ENCODE results near the gene RAPGEF5. TPM values are rescaled to one million over a fixed set of nuclear protein-coding genes. Genes with fewer than 3 reads are reported as not detected.
A peak's percentile ranks its signal among the peaks of the same experiment; 100 is the strongest.

Gene RAPGEF5
- total and polyA plus RNA-seq, 2 donors (not counting 3 experiments of a cell fraction or from before 2014, with no cell fraction given), result 10.0 to 43.2 TPM

- Histone ChIP-seq H3K9me1 (replicated peaks; ENCODE audit: control insufficient read depth, extremely low read depth, insufficient read depth, low read length) (no peaks in the 10 kb centered on the region), H3K36me3 (ENCODE audit: control insufficient read depth in 2 of 2, extremely low read depth in 1 of 2, insufficient read depth in 2 of 2, low read length in 2 of 2) (no peaks in the 10 kb centered on the region), H2AFZ (ENCODE audit: low read depth, low read length) (no peak overlapping the region), H3K9me3 (replicated peaks; ENCODE audit: control insufficient read depth, insufficient read depth, low read length) (no peaks in the 10 kb centered on the region), H3K4me2 (ENCODE audit: insufficient read depth, low read length) (peak overlapping the region; percentile 99), H3K79me2 (ENCODE audit: control insufficient read depth, insufficient read depth, low read length) (peaks cover 22% of the 10 kb centered on the region), H3K4me3 (replicated peaks in 1 of 3; ENCODE audit: insufficient read depth in 1 of 3, low read depth in 1 of 3, low read length in 3 of 3) (peak overlapping the region; percentile 41 to 85 (median 73)), H4K20me1 (replicated peaks; ENCODE audit: control insufficient read depth, extremely low read depth, insufficient read depth, low read length) (no peaks in the 10 kb centered on the region), H3K27ac (ENCODE audit: insufficient read depth, low read depth, low read length) (peak overlapping the region; percentile 98), H3K27me3 (ENCODE audit: control insufficient read depth in 2 of 2, insufficient read depth in 2 of 2, low read length in 2 of 2) (no peaks in the 10 kb centered on the region), H3K4me1 (ENCODE audit: control insufficient read depth, extremely low read depth, insufficient read depth, low read length) (peaks cover 51% of the 10 kb centered on the region), H3K9ac (replicated peaks; ENCODE audit: extremely low read depth, insufficient read depth, low read length) (peak overlapping the region; percentile 96)
- CTCF ChIA-PET, result interaction anchor here (0.7 to 1.5 kb wide), 7 partner anchors 10 to 276 kb away, joined by 3 to 7 read pairs (median 3); no protein-coding TSS in a partner anchor
- TSS peak; percentile 64 for BruUV-seq (replicated peaks)
- peak; percentile 77 for FAIRE-seq
- dilution Hi-C loops (cut with MboI; ENCODE audit: extremely low pct_ligation_motif_present, low sequenced_read_pairs) (no loop called here), intact Hi-C loops (cut with micrococcal nuclease) (loop anchor here (1.0 to 10.0 kb wide), 7 partner anchors 77 to 795 kb away; partner anchors contain the start of genes CDCA7L and HYCC1)
- DNase-seq (ENCODE audit: low read depth, low spot score), result peak; percentile 96
- peak; percentile 42 for TF ChIP-seq POLR2AphosphoS5 (IDR thresholded peaks at IDR 0.05; ENCODE audit: insufficient read depth, low read depth, low read length)
- no peak for TF ChIP-seq EZH2 (IDR thresholded peaks at IDR 0.05; ENCODE audit: borderline replicate concordance, low read depth, low read length, severe bottlenecking)
- peak; percentile 25 for TF ChIP-seq JUN (IDR thresholded peaks at IDR 0.05; ENCODE audit: borderline replicate concordance, insufficient read depth, insufficient read length, low read depth)
- TF ChIP-seq GATA2 (IDR thresholded peaks at IDR 0.05; ENCODE audit: insufficient read depth, insufficient read length, low read depth, low read length), result peak; percentile 57
- TF ChIP-seq POLR2A (IDR thresholded peaks at IDR 0.05; ENCODE audit: low read depth, low read length), result peak; percentile 66
- POLR2A ChIA-PET, result no interaction called here
Measured at GRCh38 chr7:22219739-22220493, 137.0 kb downstream of the RAPGEF5 start.

DNA sequence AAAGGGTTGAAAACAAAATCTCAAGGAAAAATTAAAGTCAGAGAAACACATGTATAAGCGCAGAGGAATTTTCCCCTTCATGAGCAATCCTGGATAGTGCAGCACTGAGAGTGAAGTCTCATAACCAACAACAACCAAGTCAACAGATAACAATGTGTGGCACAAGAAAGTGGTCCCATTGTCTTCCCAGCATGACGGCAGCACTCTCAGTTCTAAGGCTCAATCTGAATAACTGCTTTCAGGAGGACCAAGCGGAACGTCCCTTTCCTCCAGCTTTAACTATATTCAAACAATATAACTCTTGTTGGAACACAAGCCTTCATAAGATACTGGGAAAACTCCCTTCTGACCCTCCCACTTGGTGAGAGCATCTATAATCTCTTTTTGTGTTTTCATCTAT lies 137.9 kb downstream of the RAPGEF5 start:
- peaks cover 60% of the 10 kb centered on the region for H3K4me1 ChIP-seq (ENCODE audit: control insufficient read depth, extremely low read depth, insufficient read depth, low read length)
- FAIRE-seq (peak; percentile 8), DNase-seq (ENCODE audit: low read depth, low spot score) (peak; percentile 87)
- dilution Hi-C loops (cut with MboI; ENCODE audit: extremely low pct_ligation_motif_present, low sequenced_read_pairs), result no loop called here
- POLR2A ChIA-PET, result no interaction called here
- H3K27me3 ChIP-seq (ENCODE audit: control insufficient read depth in 2 of 2, insufficient read depth in 2 of 2, low read length in 2 of 2), result no peaks in the 10 kb centered on the region
- H3K79me2 ChIP-seq (ENCODE audit: control insufficient read depth, insufficient read depth, low read length), result peaks cover 22% of the 10 kb centered on the region
- CTCF ChIA-PET, result interaction anchor here (0.7 to 1.6 kb wide), 3 partner anchors 11 to 109 kb away, joined by 3 to 5 read pairs (median 4); no protein-coding TSS in a partner anchor
- H3K4me3 ChIP-seq (replicated peaks in 1 of 3; ENCODE audit: insufficient read depth in 1 of 3, low read depth in 1 of 3, low read length in 3 of 3), result peak overlapping the region; percentile 41 to 85 (median 73)
- intact Hi-C loops (cut with micrococcal nuclease), result loop anchor here (1.0 to 10.0 kb wide), 6 partner anchors 109 to 796 kb away; partner anchors contain the start of genes CDCA7L and HYCC1
- no peaks in the 10 kb centered on the region for H3K9me3 ChIP-seq (replicated peaks; ENCODE audit: control insufficient read depth, insufficient read depth, low read length)
- H4K20me1 ChIP-seq (replicated peaks; ENCODE audit: control insufficient read depth, extremely low read depth, insufficient read depth, low read length), result no peaks in the 10 kb centered on the region
- TF ChIP-seq JUN (IDR thresholded peaks at IDR 0.05; ENCODE audit: borderline replicate concordance, insufficient read depth, insufficient read length, low read depth) (peak; percentile 32), GATA2 (IDR thresholded peaks at IDR 0.05; ENCODE audit: insufficient read depth, insufficient read length, low read depth, low read length) (no peak), POLR2A (IDR thresholded peaks at IDR 0.05; ENCODE audit: low read depth, low read length) (peak; percentile 63)
- TF ChIP-seq, protein P1, sequence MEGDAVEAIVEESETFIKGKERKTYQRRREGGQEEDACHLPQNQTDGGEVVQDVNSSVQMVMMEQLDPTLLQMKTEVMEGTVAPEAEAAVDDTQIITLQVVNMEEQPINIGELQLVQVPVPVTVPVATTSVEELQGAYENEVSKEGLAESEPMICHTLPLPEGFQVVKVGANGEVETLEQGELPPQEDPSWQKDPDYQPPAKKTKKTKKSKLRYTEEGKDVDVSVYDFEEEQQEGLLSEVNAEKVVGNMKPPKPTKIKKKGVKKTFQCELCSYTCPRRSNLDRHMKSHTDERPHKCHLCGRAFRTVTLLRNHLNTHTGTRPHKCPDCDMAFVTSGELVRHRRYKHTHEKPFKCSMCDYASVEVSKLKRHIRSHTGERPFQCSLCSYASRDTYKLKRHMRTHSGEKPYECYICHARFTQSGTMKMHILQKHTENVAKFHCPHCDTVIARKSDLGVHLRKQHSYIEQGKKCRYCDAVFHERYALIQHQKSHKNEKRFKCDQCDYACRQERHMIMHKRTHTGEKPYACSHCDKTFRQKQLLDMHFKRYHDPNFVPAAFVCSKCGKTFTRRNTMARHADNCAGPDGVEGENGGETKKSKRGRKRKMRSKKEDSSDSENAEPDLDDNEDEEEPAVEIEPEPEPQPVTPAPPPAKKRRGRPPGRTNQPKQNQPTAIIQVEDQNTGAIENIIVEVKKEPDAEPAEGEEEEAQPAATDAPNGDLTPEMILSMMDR (IDR thresholded peaks at IDR 0.05; ENCODE audit: extremely low read depth in 1 of 2, insufficient read depth in 1 of 2, low read depth in 1 of 2, low read length in 2 of 2), result no peak
- H3K4me2 ChIP-seq (ENCODE audit: insufficient read depth, low read length), result peak overlapping the region; percentile 99
- H3K9me1 ChIP-seq (replicated peaks; ENCODE audit: control insufficient read depth, extremely low read depth, insufficient read depth, low read length), result no peaks in the 10 kb centered on the region
- no peaks in the 10 kb centered on the region for H3K36me3 ChIP-seq (ENCODE audit: control insufficient read depth in 2 of 2, extremely low read depth in 1 of 2, insufficient read depth in 2 of 2, low read length in 2 of 2)
- BruUV-seq (replicated peaks), result no TSS peak
- H3K9ac ChIP-seq (replicated peaks; ENCODE audit: extremely low read depth, insufficient read depth, low read length), result peak overlapping the region; percentile 96
- peak overlapping the region; percentile 98 for H3K27ac ChIP-seq (ENCODE audit: insufficient read depth, low read depth, low read length)
- H2AFZ ChIP-seq (ENCODE audit: low read depth, low read length), result no peak overlapping the region

All from endothelial cell of umbilical vein (primary cell).